Measurements from ENCODE around the gene MYO5B. TPM values are rescaled to one million over a fixed set of nuclear protein-coding genes. Genes with fewer than 3 reads are reported as not detected.

The MYO5B gene
- total and polyA plus RNA-seq, 10 of the 15 experiments (the other 5 are each of a cell fraction or from before 2014, with no cell fraction given) = 2.5 to 4.5 (median 3.3) TPM

DNA sequence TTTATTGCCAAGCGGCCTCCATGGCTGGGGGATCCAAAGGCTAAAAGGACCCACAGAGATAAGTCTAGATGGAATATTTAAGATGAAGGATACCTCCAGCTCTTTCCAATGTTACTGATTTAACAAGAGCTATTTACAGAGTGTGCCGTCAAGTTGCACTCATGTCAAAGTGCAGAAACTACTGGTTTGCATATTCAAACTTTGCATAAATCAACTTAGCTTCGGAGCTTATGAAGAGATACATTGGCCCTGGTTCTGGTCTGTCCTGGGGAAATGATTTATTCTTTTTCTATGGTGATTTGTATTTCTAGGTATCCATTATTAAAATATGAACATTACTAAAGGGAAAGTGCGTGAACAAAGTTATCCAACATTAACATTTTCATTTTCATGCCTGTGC lies 14.4 kb upstream of the MYO5B start (continued):
- TF ChIP-seq, protein P1, sequence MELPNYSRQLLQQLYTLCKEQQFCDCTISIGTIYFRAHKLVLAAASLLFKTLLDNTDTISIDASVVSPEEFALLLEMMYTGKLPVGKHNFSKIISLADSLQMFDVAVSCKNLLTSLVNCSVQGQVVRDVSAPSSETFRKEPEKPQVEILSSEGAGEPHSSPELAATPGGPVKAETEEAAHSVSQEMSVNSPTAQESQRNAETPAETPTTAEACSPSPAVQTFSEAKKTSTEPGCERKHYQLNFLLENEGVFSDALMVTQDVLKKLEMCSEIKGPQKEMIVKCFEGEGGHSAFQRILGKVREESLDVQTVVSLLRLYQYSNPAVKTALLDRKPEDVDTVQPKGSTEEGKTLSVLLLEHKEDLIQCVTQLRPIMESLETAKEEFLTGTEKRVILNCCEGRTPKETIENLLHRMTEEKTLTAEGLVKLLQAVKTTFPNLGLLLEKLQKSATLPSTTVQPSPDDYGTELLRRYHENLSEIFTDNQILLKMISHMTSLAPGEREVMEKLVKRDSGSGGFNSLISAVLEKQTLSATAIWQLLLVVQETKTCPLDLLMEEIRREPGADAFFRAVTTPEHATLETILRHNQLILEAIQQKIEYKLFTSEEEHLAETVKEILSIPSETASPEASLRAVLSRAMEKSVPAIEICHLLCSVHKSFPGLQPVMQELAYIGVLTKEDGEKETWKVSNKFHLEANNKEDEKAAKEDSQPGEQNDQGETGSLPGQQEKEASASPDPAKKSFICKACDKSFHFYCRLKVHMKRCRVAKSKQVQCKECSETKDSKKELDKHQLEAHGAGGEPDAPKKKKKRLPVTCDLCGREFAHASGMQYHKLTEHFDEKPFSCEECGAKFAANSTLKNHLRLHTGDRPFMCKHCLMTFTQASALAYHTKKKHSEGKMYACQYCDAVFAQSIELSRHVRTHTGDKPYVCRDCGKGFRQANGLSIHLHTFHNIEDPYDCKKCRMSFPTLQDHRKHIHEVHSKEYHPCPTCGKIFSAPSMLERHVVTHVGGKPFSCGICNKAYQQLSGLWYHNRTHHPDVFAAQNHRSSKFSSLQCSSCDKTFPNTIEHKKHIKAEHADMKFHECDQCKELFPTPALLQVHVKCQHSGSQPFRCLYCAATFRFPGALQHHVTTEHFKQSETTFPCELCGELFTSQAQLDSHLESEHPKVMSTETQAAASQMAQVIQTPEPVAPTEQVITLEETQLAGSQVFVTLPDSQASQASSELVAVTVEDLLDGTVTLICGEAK (IDR thresholded peaks at IDR 0.05; ENCODE audit: borderline replicate concordance) = no peak
- TF ChIP-seq BHLHE40 (IDR thresholded peaks at IDR 0.05; ENCODE audit: borderline replicate concordance in 1 of 2, low read depth in 2 of 2, low read length in 1 of 2) = no peak
- TF ChIP-seq STAT1 (conservative IDR thresholded peaks at IDR 0.05) = no peak
- TF ChIP-seq ATF7 (IDR thresholded peaks at IDR 0.05; ENCODE audit: low read depth) = no peak
- no peak for TF ChIP-seq IKZF1 (conservative IDR thresholded peaks at IDR 0.05)
- TF ChIP-seq MYC (IDR thresholded peaks at IDR 0.05; ENCODE audit: insufficient read depth, insufficient read length, insufficient replicate concordance, low read length, severe bottlenecking) = no peak
- TF ChIP-seq POU2F2 (IDR thresholded peaks at IDR 0.05; ENCODE audit: borderline replicate concordance, low read depth, low read length) = no peak
- no peak for TF ChIP-seq ZNF384 (IDR thresholded peaks at IDR 0.05; ENCODE audit: borderline replicate concordance, low read depth, low read length)
- no peak for TF ChIP-seq KLF5 (IDR thresholded peaks at IDR 0.05; ENCODE audit: partially characterized antibody)
